Ishikawa (cell line): ENCODE measurements around the gene DNAJB1.

ENCODE experiments used
- CEBPB ChIP-seq: IDR thresholded peaks from 2 replicates; pipeline ENCODE4 v1.6.1; 2012
- CREB1 ChIP-seq: IDR thresholded peaks from 2 replicates; pipeline ENCODE4 v1.6.1; 2012; ENCODE audit warnings: low read depth
- EGR1 ChIP-seq: IDR thresholded peaks from 2 replicates; pipeline ENCODE4 v1.6.1; 2012
- EP300 ChIP-seq: IDR thresholded peaks from 2 replicates; pipeline ENCODE4 v1.6.1; 2012; ENCODE audit warnings: borderline replicate concordance
- FOXM1 ChIP-seq: IDR thresholded peaks from 2 replicates; pipeline ENCODE4 v1.6.1; 2012; ENCODE audit warnings: low read depth, borderline replicate concordance
- NFIC ChIP-seq: IDR thresholded peaks from 2 replicates; pipeline ENCODE4 v1.6.1; 2012
- RAD21 ChIP-seq: IDR thresholded peaks from 2 replicates; pipeline ENCODE4 v1.6.1; 2012; ENCODE audit warnings: low read depth
- REST ChIP-seq: IDR thresholded peaks from 2 replicates; pipeline ENCODE4 v1.6.1; 2012; ENCODE audit warnings: low read depth, mild to moderate bottlenecking
- TAF1 ChIP-seq: IDR thresholded peaks from 2 replicates; pipeline ENCODE4 v1.6.1; 2012; ENCODE audit warnings: low read depth, mild to moderate bottlenecking
- TCF12 ChIP-seq: IDR thresholded peaks from 2 replicates; pipeline ENCODE4 v1.6.1; 2012; ENCODE audit warnings: low read depth
- TEAD4 ChIP-seq: IDR thresholded peaks from 2 replicates; pipeline ENCODE4 v1.6.1; 2012
- USF1 ChIP-seq: IDR thresholded peaks from 2 replicates; pipeline ENCODE4 v1.6.1; 2012
- YY1 ChIP-seq: IDR thresholded peaks from 2 replicates; pipeline ENCODE4 v1.6.1; 2012; ENCODE audit warnings: low read depth
- ZBTB7A ChIP-seq: IDR thresholded peaks from 2 replicates; pipeline ENCODE4 v1.6.1; 2012; ENCODE audit warnings: low read depth
- TF ChIP-seq, protein P1 (sequence below): IDR thresholded peaks from 2 replicates; pipeline ENCODE4 v1.6.1; 2012

DNAJB1 gene

DNA sequence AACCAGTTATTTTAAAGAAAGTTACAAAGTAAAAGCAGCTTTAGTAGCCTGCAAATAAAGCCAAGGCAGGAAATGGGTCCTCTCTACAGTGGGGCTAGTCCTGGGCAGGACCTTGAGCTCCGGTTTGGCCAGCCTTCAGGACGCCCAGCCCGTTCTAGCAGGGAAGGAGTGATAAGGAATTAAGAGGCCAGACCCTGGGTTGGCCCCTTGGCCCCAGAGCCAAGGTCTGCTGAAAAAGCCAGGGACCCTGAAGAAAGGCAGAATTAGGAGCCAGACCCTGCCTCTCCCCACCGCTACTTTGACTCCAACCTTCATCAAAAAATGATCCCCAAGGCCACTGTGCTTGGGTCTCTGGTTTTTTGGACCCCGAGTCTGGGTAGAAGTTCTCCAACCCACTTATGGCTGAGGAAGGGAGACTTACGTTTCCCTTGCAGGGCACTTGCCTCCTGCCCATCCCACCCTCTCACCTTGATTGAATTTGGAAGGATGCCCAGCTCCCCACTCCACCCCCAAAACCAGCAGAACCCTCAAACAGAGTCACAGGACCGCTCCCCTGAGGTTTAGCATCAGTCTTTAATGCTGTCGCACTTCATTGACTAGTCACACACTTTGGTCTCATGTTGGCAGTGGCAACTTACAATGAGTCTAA is 3.9 kb downstream of the DNAJB1 start:
- TF ChIP-seq TAF1: no peak
- TF ChIP-seq CEBPB: no peak
- TF ChIP-seq REST: no peak
- TF ChIP-seq USF1: no peak
- no peak for TF ChIP-seq ZBTB7A
- TF ChIP-seq RAD21: no peak
- no peak for TF ChIP-seq YY1
- TF ChIP-seq TEAD4: no peak
- no peak for TF ChIP-seq EGR1
- no peak for TF ChIP-seq CREB1
- no peak for TF ChIP-seq NFIC
- no peak for TF ChIP-seq TCF12
- TF ChIP-seq EP300: no peak

- TF ChIP-seq FOXM1: no peak
- TF ChIP-seq REST: no peak
- no peak for TF ChIP-seq EP300
- TF ChIP-seq, protein P1, sequence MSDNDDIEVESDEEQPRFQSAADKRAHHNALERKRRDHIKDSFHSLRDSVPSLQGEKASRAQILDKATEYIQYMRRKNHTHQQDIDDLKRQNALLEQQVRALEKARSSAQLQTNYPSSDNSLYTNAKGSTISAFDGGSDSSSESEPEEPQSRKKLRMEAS: no peak
- no peak for TF ChIP-seq YY1
- TF ChIP-seq EGR1: no peak
- no peak for TF ChIP-seq RAD21
- no peak for TF ChIP-seq TCF12
Measured at GRCh38 chr19:14512406-14512961, 5.7 kb downstream of the DNAJB1 start.

GRCh38 chr19:14511229-14511593 is 7.0 kb downstream of the DNAJB1 start:
- TF ChIP-seq YY1 (no peak), RAD21 (no peak), CREB1 (no peak), REST (no peak)

DNA sequence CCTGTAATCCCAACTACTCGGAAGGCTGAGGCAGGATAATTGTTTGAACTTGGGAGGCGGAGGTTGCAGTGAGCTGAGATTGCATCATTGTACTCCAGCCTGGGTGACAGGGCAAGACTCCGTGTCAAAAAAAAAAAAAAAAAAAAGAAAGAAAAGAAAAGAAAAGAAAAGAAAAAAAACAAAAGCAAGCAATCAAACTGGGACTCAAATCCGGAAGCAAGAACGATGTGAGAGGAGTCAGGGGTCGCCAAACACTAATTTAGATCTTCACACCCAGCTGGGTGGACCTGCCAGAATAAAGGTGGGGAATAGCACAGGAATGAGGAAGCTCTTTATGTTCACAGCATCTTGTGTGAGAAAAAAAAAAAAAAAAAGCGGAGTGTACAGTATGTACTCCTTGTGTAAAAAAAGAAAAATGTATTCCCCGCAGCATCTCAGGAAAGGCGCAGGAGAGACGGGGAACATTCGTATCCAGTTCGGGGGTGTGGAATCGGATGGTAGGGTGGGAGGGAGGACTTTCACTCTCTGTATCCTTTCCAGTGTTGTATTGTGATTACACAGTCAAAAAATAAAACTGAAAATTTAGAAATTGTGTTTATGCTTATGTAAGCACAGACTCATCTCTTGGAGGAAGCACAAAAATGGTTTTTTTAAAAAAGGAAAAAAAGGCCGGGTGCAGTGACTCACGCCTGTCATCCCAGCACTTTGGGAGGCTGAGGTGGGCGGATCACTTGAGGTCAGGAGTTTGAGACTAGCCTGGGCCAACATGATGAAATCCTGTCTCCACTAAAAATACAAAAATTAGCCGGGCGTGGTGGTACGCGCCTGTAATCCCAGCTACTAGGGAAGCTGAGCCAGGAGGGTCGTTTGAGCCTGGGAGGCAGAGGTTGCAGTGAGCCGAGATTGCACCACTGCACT is 7.6 kb downstream of the DNAJB1 start:
- TF ChIP-seq CEBPB: 0 out of 2 replicates have a peak, but pooled peaks have one; percentile 24
- no peak for TF ChIP-seq TAF1

GRCh38 chr19:14507704-14508542 is 10.3 kb downstream of the DNAJB1 start:
- TF ChIP-seq CEBPB (no peak), YY1 (no peak), EGR1 (no peak), REST (no peak), ZBTB7A (no peak), NFIC (no peak), TEAD4 (no peak), TAF1 (no peak), TCF12 (no peak), USF1 (no peak), CREB1 (no peak), RAD21 (no peak)
